LNCaP clone FGC (cell line): ENCODE data around the gene C3orf18.
"Not testable (repeated sequence)": the region's sequence is repeated elsewhere in the genome, so short reads cannot be mapped to it uniquely, and the experiment has no call there.

Source experiments
- DNase-seq: peaks from one replicate; pipeline ENCODE4 v3.0.0-alpha.2; 2011; ENCODE audit warnings: low read depth
- H3K4me3 ChIP-seq: 2 replicates; pipeline ENCODE4 v1.5.1; 2011; ENCODE audit warnings: mild to moderate bottlenecking, low read depth, low read length, control low read depth
- CTCF ChIP-seq: IDR thresholded peaks from 2 replicates; pipeline ENCODE4 v1.5.1; 2012; ENCODE audit warnings: mild to moderate bottlenecking; ENCODE audit not compliant: control insufficient read depth, insufficient read depth; ENCODE audit errors: extremely low read depth

The C3orf18 gene

GRCh38 chr3:50515565-50516439 lies 51.7 kb downstream of the C3orf18 start:
- no peak overlapping the region for H3K4me3 ChIP-seq
- DNase-seq = no peak
- TF ChIP-seq CTCF = no peak

- not testable (repeated sequence) for DNase-seq, H3K4me3 ChIP-seq
Observed at GRCh38 chr3:50512908-50513307, 54.6 kb downstream of the C3orf18 start.

- TF ChIP-seq CTCF = no peak
- no peak overlapping the region for H3K4me3 ChIP-seq
- DNase-seq = no peak
Observed at GRCh38 chr3:50512131-50512530, 55.4 kb downstream of the C3orf18 start.

- no peak for DNase-seq
- H3K4me3 ChIP-seq = no peak overlapping the region
- TF ChIP-seq CTCF = no peak
Observed at GRCh38 chr3:50510325-50510724, 57.2 kb downstream of the C3orf18 start.

- no peak for TF ChIP-seq CTCF
- DNase-seq = no peak
- no peak overlapping the region for H3K4me3 ChIP-seq
Observed at GRCh38 chr3:50509715-50510114, 57.8 kb downstream of the C3orf18 start.

- no peak for DNase-seq
- no peak for TF ChIP-seq CTCF
- H3K4me3 ChIP-seq = no peak overlapping the region
Observed at GRCh38 chr3:50508821-50509220, 58.7 kb downstream of the C3orf18 start.
